ENCODE data around the gene MAN2B1.
"Not testable (repeated sequence)": the region's sequence is repeated elsewhere in the genome, so short reads cannot be mapped to it uniquely, and the experiment has no call there.

Gene MAN2B1

DNA sequence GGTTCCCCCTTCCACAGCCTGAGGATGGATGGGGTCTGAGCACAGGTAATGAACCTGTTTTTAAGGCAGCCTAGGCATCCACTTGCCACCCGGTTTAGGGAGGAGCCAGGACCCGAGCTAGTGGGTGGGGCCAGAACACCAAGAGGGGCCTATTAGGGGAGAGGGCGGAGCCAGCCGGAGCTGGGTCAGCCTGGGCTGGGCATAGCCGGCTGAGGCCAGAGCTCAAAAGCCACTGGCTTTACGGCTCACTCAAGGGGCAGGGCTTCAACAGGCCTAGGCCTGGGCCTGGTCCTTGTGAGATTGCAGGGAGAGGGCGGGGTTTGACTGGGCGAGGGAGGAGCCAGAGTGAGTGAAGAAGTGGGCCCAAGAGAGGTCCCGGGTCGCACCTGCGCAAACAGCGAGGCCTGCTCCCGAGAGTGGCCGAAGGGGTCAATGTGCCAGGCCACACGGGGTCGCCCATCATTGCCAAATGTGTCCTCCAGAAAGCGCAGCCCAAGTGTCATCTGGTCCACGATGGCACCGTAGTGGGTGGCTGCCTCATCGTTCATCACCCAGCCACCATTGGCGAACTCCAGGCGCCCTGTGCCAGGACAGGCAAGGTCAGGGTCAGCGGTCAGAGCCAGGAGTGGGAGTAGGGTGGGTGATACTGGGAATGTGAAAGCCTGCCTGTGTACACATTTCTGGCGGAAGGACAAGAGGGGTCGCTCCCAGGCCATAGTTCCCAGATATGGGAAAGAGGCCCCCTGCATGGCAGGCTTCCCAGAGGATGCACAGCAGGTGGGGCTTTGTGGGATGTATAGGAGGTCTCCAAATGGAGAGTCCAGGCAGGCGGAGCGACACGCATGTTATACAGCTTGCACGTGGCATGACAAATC is 1.9 kb downstream of the MAN2B1 start:
- no peak for DNase-seq (ENCODE audit: low read depth in 2 of 3, low spot score in 2 of 3)

DNA sequence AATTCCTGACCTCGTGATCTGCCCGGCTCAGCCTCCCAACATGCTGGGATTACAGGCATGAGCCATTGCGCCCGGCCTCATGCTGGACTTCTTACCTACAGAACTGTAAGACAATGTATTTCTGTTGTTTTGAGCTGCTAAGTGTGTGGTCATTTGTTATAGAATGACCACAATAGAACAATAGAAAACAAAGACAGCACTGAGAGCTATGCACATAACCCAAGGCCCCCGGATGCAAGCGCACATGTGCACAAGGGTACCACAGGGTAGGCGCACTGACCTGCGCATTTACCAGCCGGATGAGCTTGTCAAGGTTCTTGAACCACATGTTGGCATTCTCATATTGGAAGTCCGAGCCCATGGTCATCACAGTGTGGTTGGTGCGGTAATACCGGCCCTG is 5.6 kb downstream of the MAN2B1 start:
- no peak for DNase-seq (ENCODE audit: low read depth in 2 of 3, low spot score in 2 of 3)

DNA sequence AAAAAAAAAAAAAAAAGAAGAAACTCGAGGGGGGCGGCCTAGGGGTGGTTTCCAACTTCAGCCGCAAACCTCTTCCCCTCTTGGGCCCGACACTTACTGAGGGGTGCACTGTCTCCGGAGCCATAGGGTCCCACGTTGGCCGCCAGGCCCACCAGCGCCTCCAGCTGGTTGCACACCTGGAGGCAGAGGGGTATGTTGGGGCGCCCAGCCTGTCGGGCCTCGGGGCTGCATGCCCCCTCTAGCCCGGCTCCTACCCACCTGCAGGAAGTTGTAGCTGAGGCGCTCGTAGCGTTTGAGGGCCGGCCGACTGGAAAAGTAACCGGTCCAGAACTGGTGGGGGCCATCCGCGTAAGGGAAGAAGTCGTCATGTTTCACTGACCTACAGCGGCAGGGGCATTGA is 8.6 kb downstream of the MAN2B1 start:
- no peak for DNase-seq (ENCODE audit: low read depth in 2 of 3, low spot score in 2 of 3)

DNA sequence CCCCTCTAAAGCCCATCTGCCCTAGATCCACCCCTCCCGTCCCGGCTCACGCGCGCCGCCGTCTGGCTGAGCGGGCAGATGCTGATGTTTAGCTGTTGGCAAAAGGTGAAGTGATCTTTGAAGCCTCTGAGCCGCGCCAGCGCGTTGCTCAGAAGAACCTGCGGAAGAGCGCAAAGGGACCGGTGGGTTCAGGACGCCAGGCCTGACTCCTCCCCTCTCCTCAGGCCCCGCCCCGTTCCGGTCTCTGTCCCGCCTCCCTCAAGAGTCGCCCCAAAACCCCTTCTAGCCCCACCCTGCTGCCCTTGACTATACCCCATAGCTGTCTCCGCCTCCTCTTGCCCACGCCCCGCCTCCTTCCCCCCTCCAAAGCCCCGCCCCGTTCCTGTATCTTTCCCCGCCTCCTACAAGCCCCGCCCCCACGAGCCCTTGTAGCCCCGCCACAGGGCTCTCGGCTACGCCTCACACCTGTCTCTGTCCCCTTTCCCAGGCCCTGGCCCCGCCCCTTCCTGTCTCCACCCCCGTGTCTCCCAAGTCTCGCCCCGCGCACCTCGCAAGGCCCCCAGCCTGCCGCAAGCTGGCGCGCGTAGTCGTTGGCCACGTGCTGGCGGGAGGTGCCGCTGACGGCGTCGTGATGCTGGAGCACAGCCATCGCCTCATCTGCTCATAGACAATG is 9.5 kb downstream of the MAN2B1 start:
- DNase-seq (ENCODE audit: low read depth in 2 of 3, low spot score in 2 of 3) = no peak

DNA sequence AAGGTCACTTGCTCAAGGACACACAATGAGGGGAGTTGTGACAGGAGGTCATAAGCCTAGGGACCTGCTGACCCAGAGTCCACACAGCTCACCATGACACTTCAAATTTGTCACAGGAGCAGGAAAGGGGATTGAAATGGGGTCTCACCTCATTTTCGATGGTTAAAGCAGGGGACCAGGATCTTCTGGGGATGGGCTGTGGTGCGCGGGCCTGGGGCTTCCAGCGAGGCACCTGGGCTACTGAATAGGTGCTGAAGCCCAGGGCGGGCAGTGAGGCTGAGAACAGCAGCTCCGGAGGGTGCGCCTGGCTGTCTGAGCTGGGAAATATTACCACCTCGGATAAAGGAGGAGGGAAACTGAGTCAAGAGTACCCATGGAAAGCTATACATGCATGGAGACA is 11.0 kb downstream of the MAN2B1 start:
- DNase-seq (ENCODE audit: low read depth in 2 of 3, low spot score in 2 of 3) = no peak

DNA sequence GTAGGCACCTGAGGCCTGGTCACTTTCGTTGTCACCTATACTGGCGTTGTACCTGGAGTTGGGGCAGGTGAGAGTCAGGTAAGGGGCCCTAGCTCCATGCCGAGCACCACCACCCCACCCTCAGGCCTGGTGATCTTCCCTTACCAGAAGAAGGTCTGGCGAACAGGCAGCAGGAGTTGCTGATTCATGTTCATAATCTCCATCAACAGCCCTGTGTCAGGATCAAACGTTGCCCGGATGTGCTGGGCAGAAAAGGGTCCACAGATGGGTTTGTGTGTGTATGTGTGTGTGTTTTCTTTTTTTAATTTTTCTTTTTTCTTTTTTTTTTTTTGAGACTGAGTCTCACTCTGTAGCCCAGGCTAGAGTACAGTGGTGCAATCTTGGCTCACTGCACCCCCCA is 14.3 kb downstream of the MAN2B1 start:
- no peak for DNase-seq (ENCODE audit: low read depth in 2 of 3, low spot score in 2 of 3)

DNA sequence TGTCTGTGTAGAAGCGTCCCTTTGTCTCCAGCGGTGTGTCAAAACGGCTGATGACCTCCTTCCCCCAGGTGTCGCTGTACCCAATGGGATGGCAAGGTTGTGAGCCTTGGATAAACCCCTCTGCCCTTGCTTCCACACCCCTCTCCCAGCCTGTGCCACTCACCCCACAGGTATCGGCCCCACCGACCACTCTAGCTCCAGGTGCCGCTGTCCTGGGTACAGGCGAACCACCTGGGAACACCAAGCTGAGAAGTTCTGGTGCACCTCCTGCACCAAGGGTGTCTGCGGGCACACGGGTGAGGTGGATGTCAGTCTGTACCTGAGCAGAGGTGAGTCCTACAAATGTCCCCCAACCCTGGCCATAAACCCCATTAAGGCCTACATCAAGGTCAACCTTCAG is 16.6 kb downstream of the MAN2B1 start:
- no peak for DNase-seq (ENCODE audit: low read depth in 2 of 3, low spot score in 2 of 3)

DNA sequence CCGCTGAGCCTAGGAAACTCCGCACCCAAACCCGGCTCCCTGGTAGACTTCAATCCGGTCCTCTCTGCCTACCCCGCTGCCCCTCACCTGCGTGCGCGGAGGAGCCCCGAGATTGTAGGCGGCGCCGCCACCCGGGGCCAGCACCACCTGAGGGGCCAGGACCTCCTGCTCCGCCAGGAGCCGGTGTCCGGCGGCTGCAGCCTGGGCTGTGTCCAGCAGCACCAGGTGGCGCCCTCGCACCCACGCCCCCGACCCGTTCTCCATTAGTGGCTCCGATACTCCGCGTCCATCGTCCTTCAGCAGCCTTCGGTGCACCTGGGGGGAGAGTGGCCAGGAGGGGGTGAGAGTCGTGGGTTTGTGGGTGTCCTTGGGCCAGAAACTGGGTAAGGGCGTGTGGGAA is 18.5 kb downstream of the MAN2B1 start:
- no peak for DNase-seq (ENCODE audit: low read depth in 2 of 3, low spot score in 2 of 3)

DNA sequence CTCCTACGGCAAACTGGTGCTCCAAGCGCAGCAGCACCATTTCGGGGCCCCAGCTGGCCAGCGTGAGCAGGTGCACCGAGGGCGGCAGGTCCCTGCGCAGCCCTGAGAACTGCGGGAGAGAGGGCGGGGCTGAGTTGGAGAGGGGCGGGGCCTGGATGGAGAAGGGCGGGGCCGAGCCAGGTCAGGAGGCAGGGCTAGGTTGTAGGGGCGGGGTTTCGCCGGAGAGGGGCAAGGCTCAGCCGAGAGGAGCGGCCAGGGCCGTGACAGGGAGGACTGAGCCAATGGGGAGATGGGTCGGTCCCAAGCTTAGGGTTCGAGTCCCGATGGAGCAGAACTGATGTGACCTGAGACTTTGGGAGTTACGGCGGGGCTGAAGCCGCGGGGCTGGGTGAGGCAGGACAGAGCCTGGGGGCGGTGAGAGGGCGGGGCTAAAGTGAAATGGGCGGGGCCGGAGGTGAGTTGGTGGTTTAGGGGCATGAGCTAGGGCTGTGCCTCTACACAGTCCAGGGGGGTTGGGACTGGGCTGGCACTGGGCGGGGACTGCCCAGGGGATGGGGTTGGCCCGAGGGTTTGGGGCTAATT is 19.0 kb downstream of the MAN2B1 start:
- no peak for DNase-seq (ENCODE audit: low read depth in 2 of 3, low spot score in 2 of 3)

DNA sequence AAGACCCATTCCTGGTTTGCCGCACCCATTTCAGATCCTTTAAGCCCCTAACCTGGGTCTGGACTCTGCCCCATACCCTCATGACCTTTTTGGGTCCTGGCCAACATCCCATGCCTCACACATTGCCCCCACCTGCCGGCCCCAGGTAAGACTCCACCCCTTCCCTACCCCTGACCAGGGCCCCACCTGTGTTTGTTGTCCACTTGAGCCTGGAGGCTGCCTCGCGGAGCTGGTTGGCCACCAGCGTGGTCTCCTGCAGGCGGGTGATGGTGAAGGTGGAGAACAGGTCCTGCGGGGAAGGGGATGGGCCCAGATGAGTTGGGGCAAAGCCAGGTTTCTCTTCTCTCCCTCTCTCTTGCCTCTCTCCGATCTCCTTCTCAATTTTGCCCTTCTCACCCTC is 19.5 kb downstream of the MAN2B1 start:
- no peak for DNase-seq (ENCODE audit: low read depth in 2 of 3, low spot score in 2 of 3)

DNA sequence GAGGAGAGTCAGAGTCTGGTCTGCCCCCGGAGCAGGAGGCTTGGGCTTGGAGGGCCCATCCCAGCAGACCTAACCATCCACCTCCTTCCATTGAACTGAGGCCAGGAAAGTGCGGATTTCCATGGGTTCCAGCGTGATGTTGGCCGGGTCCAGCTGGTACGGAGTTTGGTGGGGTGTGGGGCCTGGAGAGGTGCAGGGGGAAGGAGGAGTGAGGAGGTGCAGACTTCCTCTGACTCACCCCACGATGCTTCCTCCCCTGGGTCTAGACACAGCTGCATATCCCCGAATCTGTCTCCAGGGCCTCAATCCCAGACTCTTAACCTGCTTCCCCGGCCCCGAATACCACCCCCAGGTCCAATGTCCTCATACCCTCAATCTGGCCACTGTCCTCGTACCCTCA is 20.0 kb downstream of the MAN2B1 start:
- no peak for DNase-seq (ENCODE audit: low read depth in 2 of 3, low spot score in 2 of 3)

DNA sequence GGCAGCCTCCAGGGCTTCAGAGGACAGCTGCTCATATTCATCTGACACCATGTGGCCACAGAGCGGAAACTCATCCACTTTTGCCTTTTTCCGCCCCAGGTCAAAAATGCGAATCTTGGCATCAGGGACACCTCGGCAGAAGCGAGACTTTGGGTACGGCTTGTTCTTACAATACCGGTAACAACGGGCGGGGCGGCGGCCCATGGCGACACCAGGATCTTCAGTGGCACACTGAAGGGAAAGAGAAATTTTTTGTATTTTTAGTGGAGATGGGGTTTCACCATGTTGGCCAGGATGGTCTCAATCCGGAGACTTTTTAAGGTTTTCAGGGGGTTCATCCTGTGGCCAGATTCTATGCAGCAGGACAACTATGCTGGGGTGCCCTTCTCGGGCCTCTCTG is 22.8 kb downstream of the MAN2B1 start:
- not testable (repeated sequence) for DNase-seq (ENCODE audit: low read depth in 2 of 3, low spot score in 2 of 3)

DNA sequence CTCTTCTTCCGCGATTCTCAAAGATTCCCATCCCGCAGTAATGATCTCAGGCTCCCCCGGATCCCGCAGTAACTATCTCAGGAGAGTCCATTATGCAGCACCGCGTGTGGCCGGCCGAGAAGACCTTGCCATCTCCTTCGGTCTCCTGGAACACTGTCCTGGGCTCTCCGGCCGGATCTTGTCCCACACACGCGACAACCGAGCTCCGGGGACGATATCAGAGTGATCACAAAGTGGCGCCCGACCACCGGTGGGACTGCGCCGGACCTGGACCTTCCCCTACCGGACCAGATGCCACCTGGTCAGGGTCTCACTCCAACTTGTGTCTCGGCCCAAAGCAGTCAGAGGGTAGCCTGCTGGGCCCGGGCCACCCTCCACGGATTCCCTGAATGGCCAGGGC is 24.0 kb downstream of the MAN2B1 start:
- no peak for DNase-seq (ENCODE audit: low read depth in 2 of 3, low spot score in 2 of 3)

DNA sequence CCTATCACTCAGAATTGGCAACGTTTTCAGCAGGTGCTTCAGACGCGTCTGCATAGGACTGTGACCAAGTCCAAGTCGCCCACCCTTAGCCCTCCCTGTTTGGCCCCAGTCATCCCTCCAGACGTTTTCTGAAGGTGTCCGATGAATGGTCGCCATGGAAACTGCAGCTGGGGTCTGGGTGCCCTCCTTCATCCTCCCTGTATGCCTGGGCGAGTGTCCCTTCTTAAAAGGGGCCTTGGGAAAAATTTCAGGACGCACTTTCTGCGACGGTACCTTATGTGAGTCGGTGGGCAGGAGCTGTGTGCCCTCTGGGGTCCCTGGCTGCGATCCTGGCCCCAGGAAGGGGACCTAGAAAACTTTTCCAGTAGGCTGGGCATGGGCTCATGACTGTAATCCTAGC is 25.1 kb downstream of the MAN2B1 start:
- DNase-seq (ENCODE audit: low read depth in 2 of 3, low spot score in 2 of 3) = no peak

DNA sequence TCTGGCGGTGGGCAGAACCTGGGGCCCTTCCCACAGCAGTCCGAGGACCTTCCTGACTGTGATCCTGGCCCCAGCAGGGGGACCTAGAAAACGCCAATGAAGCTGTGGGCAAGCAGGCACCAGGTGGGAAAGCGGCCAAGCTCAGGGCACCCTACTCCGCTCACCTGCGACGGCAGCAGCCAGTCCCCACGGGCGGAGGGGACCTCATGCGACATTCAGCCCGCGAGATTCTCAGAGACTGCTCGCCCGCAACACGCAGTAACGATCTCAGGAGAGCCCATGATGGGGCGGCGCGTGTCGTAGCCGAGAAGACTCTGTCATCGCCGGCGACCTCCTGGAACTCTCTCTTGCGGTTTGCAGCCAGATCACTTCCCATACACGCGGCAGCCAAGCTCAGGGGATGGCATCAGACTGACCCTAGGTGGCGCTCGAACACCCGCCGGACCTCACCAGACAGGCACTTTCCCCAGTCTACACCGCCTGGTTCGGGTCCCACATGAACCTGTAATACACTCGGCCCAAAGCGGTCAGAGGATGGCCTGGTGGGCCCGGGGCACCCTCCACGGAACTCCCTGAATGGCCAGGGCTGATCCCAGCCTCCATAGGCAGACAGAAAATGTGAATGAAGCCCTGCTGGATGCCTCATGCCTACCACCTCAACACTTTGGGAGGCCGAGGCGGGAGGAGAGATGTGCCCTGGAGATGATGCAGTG is 26.5 kb downstream of the MAN2B1 start:
- peak; percentile 69 to 79 (median 77) for DNase-seq (ENCODE audit: low read depth in 2 of 3, low spot score in 2 of 3)

DNA sequence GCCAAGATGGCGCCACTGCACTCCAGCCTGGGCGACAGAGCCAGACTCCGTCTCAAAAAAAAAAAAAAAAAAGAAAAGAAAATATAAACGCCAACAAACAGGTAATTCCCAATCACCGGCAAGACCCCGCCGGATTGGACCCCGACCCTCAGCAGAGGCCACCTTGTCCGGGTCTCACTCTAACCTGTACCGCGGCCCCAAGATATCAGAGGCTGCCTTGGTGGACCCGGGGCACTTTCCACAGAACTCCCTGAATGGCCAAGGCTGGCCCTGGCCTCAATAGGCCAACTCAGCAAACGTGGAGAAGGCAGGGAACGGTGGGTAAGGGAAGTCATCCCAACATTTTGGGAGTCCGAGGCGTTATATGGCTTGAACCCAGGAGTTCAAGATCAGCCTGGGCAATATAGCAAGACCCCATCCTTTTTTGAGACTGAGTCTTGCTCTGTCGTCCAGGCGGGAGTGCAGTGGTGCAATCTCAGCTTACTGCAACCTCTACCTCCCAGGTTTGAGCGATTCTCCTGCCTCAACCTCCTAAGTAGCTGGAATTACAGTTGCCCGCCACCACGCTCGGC is 27.8 kb downstream of the MAN2B1 start:
- DNase-seq (ENCODE audit: low read depth in 2 of 3, low spot score in 2 of 3) = no peak

DNA sequence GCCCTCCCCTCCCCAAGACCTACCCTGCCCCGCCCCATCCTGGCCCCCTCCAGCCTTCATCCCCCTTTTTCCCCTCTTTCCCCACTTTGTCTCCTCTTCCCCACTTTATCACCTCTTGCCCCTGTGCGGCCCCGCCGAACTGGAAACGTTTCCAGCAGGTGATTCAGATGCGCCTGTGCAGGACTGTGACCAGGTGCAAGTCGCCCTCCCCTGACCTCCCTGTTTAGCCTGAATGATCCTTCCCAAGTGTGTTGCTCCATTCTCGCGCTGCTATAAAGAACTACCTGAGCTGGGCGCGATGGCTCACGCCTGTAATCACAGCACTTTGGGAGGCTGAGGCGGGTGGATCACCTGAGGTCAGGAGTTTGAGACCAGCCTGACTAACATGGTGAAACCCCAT is 29.9 kb downstream of the MAN2B1 start:
- no peak for DNase-seq (ENCODE audit: low read depth in 2 of 3, low spot score in 2 of 3)

DNA sequence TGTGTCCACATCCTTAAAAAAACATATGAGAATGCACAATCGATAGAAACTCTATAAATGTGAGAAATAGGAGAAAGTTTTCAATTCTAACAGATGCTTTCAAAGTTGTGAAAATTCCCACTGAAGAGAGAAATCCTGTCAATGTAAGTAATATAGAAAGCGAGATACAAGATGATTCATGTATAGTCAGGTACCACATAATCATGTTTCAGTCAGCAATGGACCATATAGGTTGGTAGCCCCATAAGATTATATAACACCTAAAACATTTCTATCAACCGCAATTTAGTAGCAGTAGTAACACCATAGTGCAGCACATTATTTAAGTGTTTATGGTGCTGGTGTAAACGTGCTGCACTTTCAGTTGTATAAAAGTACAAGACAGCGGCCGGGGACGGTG is 37.3 kb downstream of the MAN2B1 start:
- no peak for DNase-seq (ENCODE audit: low read depth in 2 of 3, low spot score in 2 of 3)

DNA sequence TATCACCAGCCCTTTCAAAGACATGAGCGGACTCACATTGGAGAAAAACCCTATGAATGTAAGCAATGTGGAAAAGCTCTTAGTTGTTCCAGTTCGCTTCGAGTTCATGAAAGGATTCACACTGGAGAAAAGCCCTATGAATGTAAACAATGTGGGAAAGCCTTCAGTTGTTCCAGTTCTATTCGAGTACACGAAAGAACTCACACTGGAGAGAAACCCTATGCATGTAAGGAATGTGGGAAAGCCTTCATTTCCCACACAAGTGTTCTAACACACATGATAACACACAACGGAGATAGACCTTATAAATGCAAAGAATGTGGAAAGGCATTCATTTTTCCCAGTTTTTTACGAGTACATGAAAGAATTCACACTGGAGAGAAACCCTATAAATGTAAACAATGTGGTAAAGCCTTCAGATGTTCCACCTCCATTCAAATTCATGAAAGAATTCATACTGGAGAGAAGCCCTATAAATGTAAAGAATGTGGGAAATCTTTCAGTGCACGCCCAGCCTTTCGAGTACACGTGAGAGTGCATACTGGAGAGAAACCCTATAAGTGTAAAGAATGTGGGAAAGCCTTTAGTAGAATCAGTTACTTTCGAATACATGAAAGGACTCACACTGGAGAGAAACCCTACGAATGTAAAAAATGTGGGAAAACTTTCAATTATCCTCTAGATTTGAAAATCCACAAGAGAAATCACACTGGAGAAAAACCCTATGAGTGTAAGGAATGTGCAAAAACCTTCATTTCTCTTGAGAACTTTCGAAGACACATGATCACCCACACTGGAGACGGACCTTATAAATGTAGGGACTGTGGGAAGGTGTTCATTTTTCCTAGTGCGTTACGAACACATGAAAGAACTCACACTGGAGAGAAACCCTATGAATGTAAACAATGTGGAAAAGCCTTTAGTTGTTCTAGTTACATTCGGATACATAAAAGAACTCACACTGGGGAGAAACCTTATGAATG is 38.2 kb downstream of the MAN2B1 start:
- no peak for DNase-seq (ENCODE audit: low read depth in 2 of 3, low spot score in 2 of 3)

DNA sequence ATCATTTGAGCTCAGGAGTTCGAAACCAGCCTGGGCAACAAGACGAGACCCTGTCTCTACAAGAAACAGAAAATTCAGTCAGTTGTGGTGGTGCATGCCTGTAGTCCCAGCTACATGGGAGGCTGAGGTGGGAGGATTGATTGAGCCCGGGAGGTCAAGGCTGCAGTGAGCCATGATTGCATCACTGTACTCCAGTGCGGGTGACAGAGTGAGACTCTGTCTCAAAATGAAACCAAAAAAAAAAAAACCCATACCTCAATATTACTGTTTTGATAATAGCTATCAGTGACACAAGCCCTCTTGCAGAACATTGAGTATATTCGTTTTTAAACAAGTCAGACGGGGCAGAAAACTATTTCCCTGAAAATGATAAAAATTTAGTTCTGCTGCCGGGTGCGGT is 39.6 kb downstream of the MAN2B1 start:
- DNase-seq (ENCODE audit: low read depth in 2 of 3, low spot score in 2 of 3) = no peak

Measured in activated CD8-positive, alpha-beta memory T cell treated with anti-CD3 and anti-CD28 coated beads for 48 hours (primary cell).